Osteocyte (in vitro differentiated cells): ENCODE data around the gene WRNIP1. TPM values are rescaled to one million over a fixed set of nuclear protein-coding genes. Genes with fewer than 3 reads are reported as not detected.

Experiments used
- DNase-seq: peaks from one replicate; pipeline ENCODE4 v3.0.0; 2021; ENCODE audit warnings: mixed read lengths; ENCODE audit not compliant: unreplicated experiment; ENCODE audit errors: extremely low spot score
- H3K27ac Mint-ChIP-seq: one replicate; pipeline ENCODE4 v1.8.0; 2021; ENCODE audit warnings: mild to moderate bottlenecking, mixed read lengths; ENCODE audit not compliant: unreplicated experiment
- H3K27me3 Mint-ChIP-seq: one replicate; pipeline ENCODE4 v1.8.0; 2021; ENCODE audit warnings: mixed read lengths; ENCODE audit not compliant: unreplicated experiment
- H3K36me3 Mint-ChIP-seq: one replicate; pipeline ENCODE4 v1.8.0; 2021; ENCODE audit warnings: mixed read lengths; ENCODE audit not compliant: unreplicated experiment
- H3K4me1 Mint-ChIP-seq: one replicate; pipeline ENCODE4 v1.8.0; 2021; ENCODE audit warnings: mixed read lengths; ENCODE audit not compliant: unreplicated experiment
- H3K4me3 Mint-ChIP-seq: one replicate; pipeline ENCODE4 v1.8.0; 2021; ENCODE audit warnings: mild to moderate bottlenecking, moderate library complexity, mixed read lengths; ENCODE audit not compliant: unreplicated experiment
- H3K9me3 Mint-ChIP-seq: one replicate; pipeline ENCODE4 v1.8.0; 2021; ENCODE audit warnings: mixed read lengths; ENCODE audit not compliant: unreplicated experiment
- CTCF ChIP-seq: fragments of 200-600 bp; sonication (generic); IDR thresholded peaks from 2 replicates; pipeline ENCODE4 v1.5.0; 2021; ENCODE audit warnings: antibody characterized with exemption, mild to moderate bottlenecking, moderate library complexity
- total RNA-seq: library from RNA; stranded (reverse); gene quantifications from 2 replicates; pipeline ENCODE4 v1.2.1, GENCODE V29; 2021

WRNIP1 gene
- total RNA-seq, 1 donor from 2014 or later: 35.9 TPM

- Mint-ChIP-seq H3K36me3 (peaks cover 23% of the 10 kb centered on the region), H3K4me1 (peaks cover 47% of the 10 kb centered on the region), H3K27ac (no peak overlapping the region), H3K27me3 (no peaks in the 10 kb centered on the region), H3K4me3 (no peak overlapping the region), H3K9me3 (no peaks in the 10 kb centered on the region)
- no peak for TF ChIP-seq CTCF
- DNase-seq: no peak
Observed at GRCh38 chr6:2772840-2773239, 7.6 kb downstream of the WRNIP1 start.

GRCh38 chr6:2773449-2773848, 8.3 kb downstream of the WRNIP1 start:
- H3K27ac Mint-ChIP-seq: no peak overlapping the region
- no peaks in the 10 kb centered on the region for H3K9me3 Mint-ChIP-seq
- H3K36me3 Mint-ChIP-seq: peaks cover 19% of the 10 kb centered on the region
- H3K4me3 Mint-ChIP-seq: no peak overlapping the region
- no peak for DNase-seq
- H3K27me3 Mint-ChIP-seq: no peaks in the 10 kb centered on the region
- no peak for TF ChIP-seq CTCF
- peaks cover 41% of the 10 kb centered on the region for H3K4me1 Mint-ChIP-seq

GRCh38 chr6:2775003-2775402, 9.8 kb downstream of the WRNIP1 start:
- Mint-ChIP-seq H3K9me3 (no peaks in the 10 kb centered on the region), H3K4me3 (no peak overlapping the region), H3K4me1 (peaks cover 26% of the 10 kb centered on the region), H3K36me3 (peaks cover 26% of the 10 kb centered on the region), H3K27ac (no peak overlapping the region), H3K27me3 (no peaks in the 10 kb centered on the region)
- TF ChIP-seq CTCF: no peak
- no peak for DNase-seq

GRCh38 chr6:2777249-2777648, 12.1 kb downstream of the WRNIP1 start:
- no peak for TF ChIP-seq CTCF
- H3K27me3 Mint-ChIP-seq: no peaks in the 10 kb centered on the region
- no peak overlapping the region for H3K4me3 Mint-ChIP-seq
- peaks cover 35% of the 10 kb centered on the region for H3K36me3 Mint-ChIP-seq
- no peak for DNase-seq
- H3K4me1 Mint-ChIP-seq: peaks cover 5% of the 10 kb centered on the region
- no peak overlapping the region for H3K27ac Mint-ChIP-seq
- no peaks in the 10 kb centered on the region for H3K9me3 Mint-ChIP-seq

- Mint-ChIP-seq H3K9me3 (no peaks in the 10 kb centered on the region), H3K27me3 (no peaks in the 10 kb centered on the region)
Observed at GRCh38 chr6:2780102-2780737, 15.0 kb downstream of the WRNIP1 start.

More at GRCh38 chr6:2780102-2780737, 15.0 kb downstream of the WRNIP1 start:
- no peak for DNase-seq
- H3K4me1 Mint-ChIP-seq: peaks cover 8% of the 10 kb centered on the region
- no peak overlapping the region for H3K27ac Mint-ChIP-seq
- peaks cover 27% of the 10 kb centered on the region for H3K36me3 Mint-ChIP-seq
- no peak overlapping the region for H3K4me3 Mint-ChIP-seq
- no peak for TF ChIP-seq CTCF
